Measurements from ENCODE around the gene RAB7A.

The RAB7A gene

GRCh38 chr3:128806588-128806987, 80.6 kb downstream of the RAB7A start:
- no peak for TF ChIP-seq CTCF (conservative IDR thresholded peaks at IDR 0.05; ENCODE audit: low read depth, low read length)
- no peak overlapping the region for H3K4me3 ChIP-seq (ENCODE audit: low read length)
- DNase-seq (ENCODE audit: low read depth): no peak

GRCh38 chr3:128807186-128807830, 81.3 kb downstream of the RAB7A start:
- no peak for TF ChIP-seq CTCF (conservative IDR thresholded peaks at IDR 0.05; ENCODE audit: low read depth, low read length)
- DNase-seq (ENCODE audit: low read depth): no peak
- H3K4me3 ChIP-seq (ENCODE audit: low read length): no peak overlapping the region

- TF ChIP-seq CTCF (conservative IDR thresholded peaks at IDR 0.05; ENCODE audit: low read depth, low read length): no peak
- H3K4me3 ChIP-seq (ENCODE audit: low read length): no peak overlapping the region
- DNase-seq (ENCODE audit: low read depth): no peak
Measured at GRCh38 chr3:128808672-128809071, 82.7 kb downstream of the RAB7A start.

GRCh38 chr3:128813097-128813496, 87.1 kb downstream of the RAB7A start:
- TF ChIP-seq CTCF (conservative IDR thresholded peaks at IDR 0.05; ENCODE audit: low read depth, low read length): no peak
- no peak for DNase-seq (ENCODE audit: low read depth)
- H3K4me3 ChIP-seq (ENCODE audit: low read length): no peak overlapping the region

- TF ChIP-seq CTCF (conservative IDR thresholded peaks at IDR 0.05; ENCODE audit: low read depth, low read length): no peak
- no peak for DNase-seq (ENCODE audit: low read depth)
- H3K4me3 ChIP-seq (ENCODE audit: low read length): no peak overlapping the region
Measured at GRCh38 chr3:128814060-128814459, 88.1 kb downstream of the RAB7A start.

- no peak for TF ChIP-seq CTCF (conservative IDR thresholded peaks at IDR 0.05; ENCODE audit: low read depth, low read length)
- DNase-seq (ENCODE audit: low read depth): no peak
- H3K4me3 ChIP-seq (ENCODE audit: low read length): no peak overlapping the region
Measured at GRCh38 chr3:128814519-128815317, 88.7 kb downstream of the RAB7A start.

Data from retinal pigment epithelial cell (primary cell).